Measurements from ENCODE around the gene TMEM175.
"Not testable (repeated sequence)": the region's sequence is repeated elsewhere in the genome, so short reads cannot be mapped to it uniquely, and the experiment has no call there.

Gene TMEM175

GRCh38 chr4:993111-994029, 61.1 kb downstream of the TMEM175 start, which contains the start of gene SLC26A1:
Gene SLC26A1 (minus strand): TSS chr4:993404. CDS start chr4:991703, 1,701 bp downstream.
- no peak for DNase-seq

- no peak for DNase-seq
Observed at GRCh38 chr4:995311-996026, 63.2 kb downstream of the TMEM175 start.

GRCh38 chr4:996030-996996, 64.1 kb downstream of the TMEM175 start:
- no peak for DNase-seq

GRCh38 chr4:996997-997374, 64.7 kb downstream of the TMEM175 start:
- DNase-seq = no peak

- no peak for DNase-seq
Observed at GRCh38 chr4:997375-998071, 65.3 kb downstream of the TMEM175 start.

GRCh38 chr4:998096-998691, 65.9 kb downstream of the TMEM175 start:
- no peak for DNase-seq

GRCh38 chr4:999240-999863, 67.1 kb downstream of the TMEM175 start:
- not testable (repeated sequence) for DNase-seq

- DNase-seq = no peak
Observed at GRCh38 chr4:999882-1000425, 67.7 kb downstream of the TMEM175 start.

- no peak for DNase-seq
Observed at GRCh38 chr4:1000686-1001260, 68.5 kb downstream of the TMEM175 start.

GRCh38 chr4:1001561-1002130, 69.4 kb downstream of the TMEM175 start:
- DNase-seq = no peak

GRCh38 chr4:1002131-1002630, 69.9 kb downstream of the TMEM175 start:
- no peak for DNase-seq

GRCh38 chr4:1002631-1003251, 70.5 kb downstream of the TMEM175 start:
- no peak for DNase-seq

- DNase-seq = no peak
Observed at GRCh38 chr4:1003271-1004070, 71.2 kb downstream of the TMEM175 start.

GRCh38 chr4:1004071-1004418, 71.8 kb downstream of the TMEM175 start:
- DNase-seq = no peak

- DNase-seq = no peak
Observed at GRCh38 chr4:1004557-1005485, 72.6 kb downstream of the TMEM175 start.

GRCh38 chr4:1006856-1007255, 74.6 kb downstream of the TMEM175 start:
- DNase-seq = no peak
